ENCODE measurements around the gene EXOC4. TPM values are rescaled to one million over a fixed set of nuclear protein-coding genes. Genes with fewer than 3 reads are reported as not detected.

The EXOC4 gene
- total and polyA plus RNA-seq, 2 of the 13 experiments (the other 11 are each of a cell fraction or from before 2014, with no cell fraction given) = 22.5 to 39.0 TPM

DNA sequence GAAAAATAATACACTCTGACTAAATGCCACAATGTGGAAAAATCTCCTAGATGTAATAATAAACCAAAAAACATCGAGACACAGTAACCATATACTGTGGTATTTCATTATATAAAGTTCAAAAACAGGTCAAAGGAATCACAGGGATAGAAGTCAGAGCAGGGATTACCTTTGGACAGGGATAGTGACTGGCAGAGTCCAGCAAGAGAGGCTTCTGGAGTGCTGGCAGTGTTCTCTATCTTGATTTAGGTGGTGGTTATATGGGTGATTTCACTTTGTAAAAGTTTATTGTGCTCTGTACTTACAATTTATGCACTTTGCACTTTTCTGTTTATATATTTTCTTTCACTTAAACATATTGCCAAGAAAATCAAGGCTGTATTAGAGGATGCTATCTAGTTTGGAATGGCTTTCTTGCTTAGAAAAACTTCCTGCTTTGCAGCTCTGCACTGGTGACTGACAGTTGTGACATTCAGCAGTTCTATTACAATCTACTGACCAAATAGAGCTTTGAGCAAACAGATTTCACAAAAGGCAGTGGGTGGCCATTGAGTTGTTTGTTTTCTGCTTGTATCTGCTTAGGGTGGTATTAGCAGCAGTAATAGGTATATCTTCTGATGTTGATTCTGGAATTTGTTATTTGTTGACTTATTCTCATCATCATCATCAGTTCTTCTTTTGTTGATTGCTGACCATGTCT, 610.6 kb downstream of the EXOC4 start (continued):
- TF ChIP-seq, protein P1, sequence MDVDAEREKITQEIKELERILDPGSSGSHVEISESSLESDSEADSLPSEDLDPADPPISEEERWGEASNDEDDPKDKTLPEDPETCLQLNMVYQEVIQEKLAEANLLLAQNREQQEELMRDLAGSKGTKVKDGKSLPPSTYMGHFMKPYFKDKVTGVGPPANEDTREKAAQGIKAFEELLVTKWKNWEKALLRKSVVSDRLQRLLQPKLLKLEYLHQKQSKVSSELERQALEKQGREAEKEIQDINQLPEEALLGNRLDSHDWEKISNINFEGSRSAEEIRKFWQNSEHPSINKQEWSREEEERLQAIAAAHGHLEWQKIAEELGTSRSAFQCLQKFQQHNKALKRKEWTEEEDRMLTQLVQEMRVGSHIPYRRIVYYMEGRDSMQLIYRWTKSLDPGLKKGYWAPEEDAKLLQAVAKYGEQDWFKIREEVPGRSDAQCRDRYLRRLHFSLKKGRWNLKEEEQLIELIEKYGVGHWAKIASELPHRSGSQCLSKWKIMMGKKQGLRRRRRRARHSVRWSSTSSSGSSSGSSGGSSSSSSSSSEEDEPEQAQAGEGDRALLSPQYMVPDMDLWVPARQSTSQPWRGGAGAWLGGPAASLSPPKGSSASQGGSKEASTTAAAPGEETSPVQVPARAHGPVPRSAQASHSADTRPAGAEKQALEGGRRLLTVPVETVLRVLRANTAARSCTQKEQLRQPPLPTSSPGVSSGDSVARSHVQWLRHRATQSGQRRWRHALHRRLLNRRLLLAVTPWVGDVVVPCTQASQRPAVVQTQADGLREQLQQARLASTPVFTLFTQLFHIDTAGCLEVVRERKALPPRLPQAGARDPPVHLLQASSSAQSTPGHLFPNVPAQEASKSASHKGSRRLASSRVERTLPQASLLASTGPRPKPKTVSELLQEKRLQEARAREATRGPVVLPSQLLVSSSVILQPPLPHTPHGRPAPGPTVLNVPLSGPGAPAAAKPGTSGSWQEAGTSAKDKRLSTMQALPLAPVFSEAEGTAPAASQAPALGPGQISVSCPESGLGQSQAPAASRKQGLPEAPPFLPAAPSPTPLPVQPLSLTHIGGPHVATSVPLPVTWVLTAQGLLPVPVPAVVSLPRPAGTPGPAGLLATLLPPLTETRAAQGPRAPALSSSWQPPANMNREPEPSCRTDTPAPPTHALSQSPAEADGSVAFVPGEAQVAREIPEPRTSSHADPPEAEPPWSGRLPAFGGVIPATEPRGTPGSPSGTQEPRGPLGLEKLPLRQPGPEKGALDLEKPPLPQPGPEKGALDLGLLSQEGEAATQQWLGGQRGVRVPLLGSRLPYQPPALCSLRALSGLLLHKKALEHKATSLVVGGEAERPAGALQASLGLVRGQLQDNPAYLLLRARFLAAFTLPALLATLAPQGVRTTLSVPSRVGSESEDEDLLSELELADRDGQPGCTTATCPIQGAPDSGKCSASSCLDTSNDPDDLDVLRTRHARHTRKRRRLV (CRISPR knock-in tag; IDR thresholded peaks at IDR 0.05) = no peak
- TF ChIP-seq, protein P2, sequence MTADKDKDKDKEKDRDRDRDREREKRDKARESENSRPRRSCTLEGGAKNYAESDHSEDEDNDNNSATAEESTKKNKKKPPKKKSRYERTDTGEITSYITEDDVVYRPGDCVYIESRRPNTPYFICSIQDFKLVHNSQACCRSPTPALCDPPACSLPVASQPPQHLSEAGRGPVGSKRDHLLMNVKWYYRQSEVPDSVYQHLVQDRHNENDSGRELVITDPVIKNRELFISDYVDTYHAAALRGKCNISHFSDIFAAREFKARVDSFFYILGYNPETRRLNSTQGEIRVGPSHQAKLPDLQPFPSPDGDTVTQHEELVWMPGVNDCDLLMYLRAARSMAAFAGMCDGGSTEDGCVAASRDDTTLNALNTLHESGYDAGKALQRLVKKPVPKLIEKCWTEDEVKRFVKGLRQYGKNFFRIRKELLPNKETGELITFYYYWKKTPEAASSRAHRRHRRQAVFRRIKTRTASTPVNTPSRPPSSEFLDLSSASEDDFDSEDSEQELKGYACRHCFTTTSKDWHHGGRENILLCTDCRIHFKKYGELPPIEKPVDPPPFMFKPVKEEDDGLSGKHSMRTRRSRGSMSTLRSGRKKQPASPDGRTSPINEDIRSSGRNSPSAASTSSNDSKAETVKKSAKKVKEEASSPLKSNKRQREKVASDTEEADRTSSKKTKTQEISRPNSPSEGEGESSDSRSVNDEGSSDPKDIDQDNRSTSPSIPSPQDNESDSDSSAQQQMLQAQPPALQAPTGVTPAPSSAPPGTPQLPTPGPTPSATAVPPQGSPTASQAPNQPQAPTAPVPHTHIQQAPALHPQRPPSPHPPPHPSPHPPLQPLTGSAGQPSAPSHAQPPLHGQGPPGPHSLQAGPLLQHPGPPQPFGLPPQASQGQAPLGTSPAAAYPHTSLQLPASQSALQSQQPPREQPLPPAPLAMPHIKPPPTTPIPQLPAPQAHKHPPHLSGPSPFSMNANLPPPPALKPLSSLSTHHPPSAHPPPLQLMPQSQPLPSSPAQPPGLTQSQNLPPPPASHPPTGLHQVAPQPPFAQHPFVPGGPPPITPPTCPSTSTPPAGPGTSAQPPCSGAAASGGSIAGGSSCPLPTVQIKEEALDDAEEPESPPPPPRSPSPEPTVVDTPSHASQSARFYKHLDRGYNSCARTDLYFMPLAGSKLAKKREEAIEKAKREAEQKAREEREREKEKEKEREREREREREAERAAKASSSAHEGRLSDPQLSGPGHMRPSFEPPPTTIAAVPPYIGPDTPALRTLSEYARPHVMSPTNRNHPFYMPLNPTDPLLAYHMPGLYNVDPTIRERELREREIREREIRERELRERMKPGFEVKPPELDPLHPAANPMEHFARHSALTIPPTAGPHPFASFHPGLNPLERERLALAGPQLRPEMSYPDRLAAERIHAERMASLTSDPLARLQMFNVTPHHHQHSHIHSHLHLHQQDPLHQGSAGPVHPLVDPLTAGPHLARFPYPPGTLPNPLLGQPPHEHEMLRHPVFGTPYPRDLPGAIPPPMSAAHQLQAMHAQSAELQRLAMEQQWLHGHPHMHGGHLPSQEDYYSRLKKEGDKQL (CRISPR knock-in tag; IDR thresholded peaks at IDR 0.05; ENCODE audit: low read depth) = peak; percentile 56; the same call in 1 of the 2 replicates
- TF ChIP-seq ZKSCAN1 (IDR thresholded peaks at IDR 0.05; ENCODE audit: low read length) = no peak
- no peak for TF ChIP-seq STAT5B (CRISPR knock-in tag; IDR thresholded peaks at IDR 0.05)
- no peak for TF ChIP-seq ZNF136 (CRISPR knock-in tag; IDR thresholded peaks at IDR 0.05; ENCODE audit: low read depth)
- no peak for TF ChIP-seq FOXP1 (IDR thresholded peaks at IDR 0.05)
- peak; percentile 37; the same call in 1 of the 2 replicates for TF ChIP-seq FOXP1 (CRISPR knock-in tag; IDR thresholded peaks at IDR 0.05)
- TF ChIP-seq, protein P3, sequence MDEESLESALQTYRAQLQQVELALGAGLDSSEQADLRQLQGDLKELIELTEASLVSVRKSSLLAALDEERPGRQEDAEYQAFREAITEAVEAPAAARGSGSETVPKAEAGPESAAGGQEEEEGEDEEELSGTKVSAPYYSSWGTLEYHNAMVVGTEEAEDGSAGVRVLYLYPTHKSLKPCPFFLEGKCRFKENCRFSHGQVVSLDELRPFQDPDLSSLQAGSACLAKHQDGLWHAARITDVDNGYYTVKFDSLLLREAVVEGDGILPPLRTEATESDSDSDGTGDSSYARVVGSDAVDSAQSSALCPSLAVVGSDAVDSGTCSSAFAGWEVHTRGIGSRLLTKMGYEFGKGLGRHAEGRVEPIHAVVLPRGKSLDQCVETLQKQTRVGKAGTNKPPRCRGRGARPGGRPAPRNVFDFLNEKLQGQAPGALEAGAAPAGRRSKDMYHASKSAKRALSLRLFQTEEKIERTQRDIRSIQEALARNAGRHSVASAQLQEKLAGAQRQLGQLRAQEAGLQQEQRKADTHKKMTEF (CRISPR knock-in tag; IDR thresholded peaks at IDR 0.05) = no peak
- TF ChIP-seq ZNF292 (CRISPR knock-in tag; IDR thresholded peaks at IDR 0.05; ENCODE audit: borderline replicate concordance, low read depth) = no peak
- TF ChIP-seq ZNF737 (CRISPR knock-in tag; IDR thresholded peaks at IDR 0.05; ENCODE audit: borderline replicate concordance) = no peak
- no peak for TF ChIP-seq ZNF232 (CRISPR knock-in tag; IDR thresholded peaks at IDR 0.05; ENCODE audit: borderline replicate concordance)
- no peak for TF ChIP-seq ZNF335 (CRISPR knock-in tag; IDR thresholded peaks at IDR 0.05)
- TF ChIP-seq ATF7 (IDR thresholded peaks at IDR 0.05) = no peak
- no peak for TF ChIP-seq ATF7 (CRISPR knock-in tag; IDR thresholded peaks at IDR 0.05)
- TF ChIP-seq ZMYM4 (CRISPR knock-in tag; IDR thresholded peaks at IDR 0.05) = no peak
- TF ChIP-seq ERF (CRISPR knock-in tag; IDR thresholded peaks at IDR 0.05) = no peak
- TF ChIP-seq, protein P4, sequence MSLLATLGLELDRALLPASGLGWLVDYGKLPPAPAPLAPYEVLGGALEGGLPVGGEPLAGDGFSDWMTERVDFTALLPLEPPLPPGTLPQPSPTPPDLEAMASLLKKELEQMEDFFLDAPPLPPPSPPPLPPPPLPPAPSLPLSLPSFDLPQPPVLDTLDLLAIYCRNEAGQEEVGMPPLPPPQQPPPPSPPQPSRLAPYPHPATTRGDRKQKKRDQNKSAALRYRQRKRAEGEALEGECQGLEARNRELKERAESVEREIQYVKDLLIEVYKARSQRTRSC (CRISPR knock-in tag; IDR thresholded peaks at IDR 0.05; ENCODE audit: low read depth) = no peak
- TF ChIP-seq ZMYM2 (CRISPR knock-in tag; IDR thresholded peaks at IDR 0.05) = no peak

All from HepG2 (cell line).